COLO829 (cell line): Measurements from ENCODE around the gene IKBKE.

Experiments used
- DNase-seq: peaks from one replicate; pipeline ENCODE4 v3.0.0; 2012; ENCODE audit warnings: low spot score

IKBKE gene

GRCh38 chr1:206512851-206513180, 42.5 kb downstream of the IKBKE start:
- no peak for DNase-seq

DNA sequence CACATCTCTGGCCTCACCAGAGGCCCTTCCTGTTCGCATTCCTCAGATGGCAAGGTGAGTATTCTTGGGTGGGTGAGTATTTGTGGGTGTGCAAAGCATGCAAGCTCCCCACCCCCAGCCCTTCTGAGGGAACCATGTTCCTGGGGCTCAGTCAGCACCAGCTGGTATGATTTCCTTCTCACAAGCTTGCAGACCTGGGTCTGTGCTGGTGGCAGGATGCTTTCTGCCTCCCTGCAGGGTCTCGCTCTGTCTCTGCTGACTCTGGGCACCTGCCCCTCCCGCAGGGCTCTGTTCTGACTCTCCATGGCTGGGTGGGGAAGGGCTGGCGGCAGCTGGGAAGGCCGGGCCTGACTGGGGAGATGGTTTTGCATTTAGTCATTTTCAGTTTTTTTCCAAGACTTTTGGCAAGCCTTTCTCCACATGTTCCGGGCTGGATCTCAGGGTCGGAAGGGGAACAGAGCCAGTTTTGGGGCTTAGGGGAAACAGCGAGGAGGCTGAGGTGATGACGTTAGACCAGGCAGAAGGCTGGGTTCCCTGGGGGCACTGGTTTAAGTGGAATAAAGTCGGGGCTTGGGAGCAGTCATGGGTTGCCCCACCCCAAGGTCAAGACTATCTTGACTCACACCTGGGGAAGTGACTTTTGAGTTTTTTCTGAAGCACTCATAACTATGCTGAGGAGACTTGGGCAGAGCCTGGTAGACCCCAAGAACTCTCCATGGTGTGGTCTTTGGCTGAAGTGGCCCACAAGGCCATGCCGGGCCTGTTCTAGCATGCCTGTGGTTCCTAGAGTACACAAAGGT, 43.2 kb downstream of the IKBKE start:
- DNase-seq = no peak

DNA sequence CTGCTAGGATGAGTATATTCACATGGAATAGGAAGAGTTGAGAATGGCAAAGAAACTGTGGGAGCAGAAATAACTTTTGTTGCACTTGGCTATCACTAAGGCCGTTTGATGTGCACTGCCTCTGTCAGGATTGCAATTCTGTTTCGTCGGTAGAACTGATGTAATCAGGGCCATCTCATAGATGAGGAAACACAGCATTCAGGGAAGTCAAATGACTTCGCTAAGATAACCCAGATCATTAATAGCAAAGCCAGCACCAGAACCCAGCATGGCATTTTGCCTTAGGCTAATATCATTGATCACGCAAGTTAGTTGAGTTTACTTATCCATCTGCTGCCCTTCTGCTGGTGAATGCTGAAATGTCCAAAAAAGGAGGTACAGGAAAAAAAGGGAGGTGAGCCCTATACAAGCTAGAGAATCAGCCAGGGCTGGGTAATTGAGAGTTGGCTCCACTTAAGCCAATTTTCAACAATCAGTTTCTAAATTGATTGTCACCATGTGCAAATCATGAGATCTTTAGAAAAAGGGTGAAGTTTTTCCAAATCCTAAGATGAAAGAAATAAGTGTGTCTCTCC, 44.6 kb downstream of the IKBKE start:
- DNase-seq = no peak

GRCh38 chr1:206516728-206516990, 46.4 kb downstream of the IKBKE start:
- no peak for DNase-seq

- DNase-seq = no peak
These were observed 47.5 kb downstream of the IKBKE start for GRCh38 chr1:206517784-206518183.

DNA sequence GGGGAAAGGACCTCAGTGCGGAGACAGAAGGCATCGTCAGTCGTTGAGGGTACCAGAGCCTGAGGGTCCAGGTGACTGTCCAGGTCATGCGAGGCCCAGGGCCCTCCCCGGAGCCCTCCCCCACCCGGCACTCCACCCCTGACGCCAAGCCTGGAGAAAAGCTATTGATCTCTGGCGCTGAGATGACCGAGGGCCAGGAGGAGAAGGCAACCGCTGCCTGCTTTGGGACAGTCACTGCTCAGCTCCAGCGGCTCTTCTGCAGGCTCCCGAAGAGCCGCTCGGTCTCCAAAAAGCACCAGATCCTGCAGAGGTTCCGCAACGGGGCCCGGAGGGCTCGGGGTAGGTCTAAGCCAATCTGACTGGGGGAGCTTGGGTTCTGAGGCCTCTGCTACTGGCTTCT, 47.9 kb downstream of the IKBKE start:
- no peak for DNase-seq

DNA sequence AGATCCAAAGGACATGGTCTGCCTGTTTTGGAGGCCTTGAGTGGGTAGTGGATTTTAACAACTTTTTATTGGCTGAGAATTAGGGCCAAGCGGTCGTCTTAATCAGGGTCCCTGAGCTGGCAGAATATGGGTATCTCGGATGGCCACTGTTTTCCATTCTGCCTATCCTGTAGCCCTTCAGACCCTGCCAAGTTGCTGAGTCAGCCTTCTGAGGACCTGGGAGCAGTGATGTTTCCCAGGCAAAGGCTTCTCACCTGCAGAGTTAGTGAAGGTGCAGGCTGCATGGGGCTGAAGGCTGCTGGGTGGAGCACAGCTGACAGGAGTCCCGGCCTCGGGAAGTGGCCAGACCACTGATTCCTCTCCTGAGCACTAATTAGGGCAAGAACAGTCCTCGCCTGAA, 48.5 kb downstream of the IKBKE start:
- DNase-seq = no peak

GRCh38 chr1:206521127-206521526, 50.9 kb downstream of the IKBKE start:
- no peak for DNase-seq

GRCh38 chr1:206521694-206522402, 51.6 kb downstream of the IKBKE start:
- no peak for DNase-seq

GRCh38 chr1:206524739-206525364, 54.6 kb downstream of the IKBKE start:
- DNase-seq = no peak

- no peak for DNase-seq
These were observed 56.0 kb downstream of the IKBKE start for GRCh38 chr1:206526064-206526911.

GRCh38 chr1:206529425-206529824, 59.1 kb downstream of the IKBKE start:
- DNase-seq = no peak

- DNase-seq = no peak
These were observed 62.1 kb downstream of the IKBKE start for GRCh38 chr1:206532368-206532767.

- no peak for DNase-seq
These were observed 64.3 kb downstream of the IKBKE start for GRCh38 chr1:206534552-206534951.

- no peak for DNase-seq
These were observed 65.5 kb downstream of the IKBKE start for GRCh38 chr1:206535853-206536188.

DNA sequence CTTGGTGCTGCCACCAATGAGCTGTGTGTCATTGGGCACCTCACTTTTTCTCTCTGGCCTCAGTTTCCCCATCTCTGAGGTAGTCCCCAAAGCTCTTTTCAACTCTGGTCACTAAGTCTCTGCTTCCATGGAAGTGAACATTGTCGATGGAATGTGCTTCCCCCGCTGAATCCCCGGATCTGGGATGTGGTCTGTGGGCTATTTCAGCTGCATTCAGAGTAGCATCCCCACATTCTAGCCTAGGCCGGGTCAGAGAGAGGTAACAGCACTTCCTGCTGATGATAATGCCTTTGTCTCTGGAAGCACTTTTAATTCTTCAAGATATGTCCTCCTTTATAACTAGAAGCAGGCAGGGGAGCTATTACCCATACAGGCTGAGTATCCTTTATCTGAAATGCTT, 66.9 kb downstream of the IKBKE start:
- DNase-seq = no peak

GRCh38 chr1:206538086-206538770, 68.0 kb downstream of the IKBKE start:
- DNase-seq = no peak

- no peak for DNase-seq
These were observed 68.8 kb downstream of the IKBKE start for GRCh38 chr1:206538901-206539640.

- no peak for DNase-seq
These were observed 69.9 kb downstream of the IKBKE start for GRCh38 chr1:206540044-206540780.

DNA sequence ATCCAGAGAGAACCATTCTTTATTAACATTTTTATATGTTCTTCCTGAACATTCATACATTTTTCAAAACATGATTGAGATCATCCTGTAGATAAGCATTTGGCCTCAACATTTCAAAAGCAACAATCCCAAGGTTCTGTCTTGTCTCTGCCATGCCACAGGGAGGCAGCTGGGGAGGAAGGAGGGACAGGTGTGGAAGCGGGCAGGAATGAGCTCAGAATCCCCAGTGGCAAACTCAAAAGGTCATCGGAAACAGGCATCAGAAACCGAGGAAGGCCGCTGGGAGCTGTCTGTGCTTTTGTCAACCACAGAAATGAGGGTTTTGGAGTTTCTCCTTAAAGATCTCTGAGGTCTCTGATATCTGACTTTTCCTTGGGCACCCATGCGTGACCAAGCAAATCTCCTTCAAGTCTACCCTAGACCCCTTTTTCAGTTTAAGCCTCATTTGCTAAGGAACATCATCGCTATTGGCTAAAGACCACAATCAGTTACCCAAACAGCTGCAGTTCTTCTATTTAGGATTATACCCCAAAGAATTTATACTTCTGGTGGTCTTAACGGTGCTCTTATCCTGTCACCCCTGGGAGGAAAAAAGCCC, 71.1 kb downstream of the IKBKE start:
- DNase-seq = no peak
